Stimulated activated CD8-positive, alpha-beta memory T cell treated with anti-CD3 and anti-CD28 coated beads, Interleukin-7, amount 100 ng/mL, for 1 hour (primary cell): Measurements from ENCODE around the gene RNASE4.

Experiments used
- DNase-seq, 2 donors: peaks; one replicate each; pipeline ENCODE4 v3.0.0-alpha.2; 2020; ENCODE audit warnings: low read depth in 2 of 2

Gene RNASE4

GRCh38 chr14:20743556-20743955 lies 59.2 kb downstream of the RNASE4 start:
- DNase-seq = no peak

- no peak for DNase-seq
Measured at GRCh38 chr14:20745571-20746358, 61.4 kb downstream of the RNASE4 start, which contains the start of gene EDDM3A. TSS of gene EDDM3A (plus strand) at chr14:20745887. CDS start at chr14:20747581, 1,694 bp downstream.

- DNase-seq = no peak
Measured at GRCh38 chr14:20746566-20746965, 62.2 kb downstream of the RNASE4 start.

- no peak for DNase-seq
Measured at GRCh38 chr14:20748439-20748838, 64.1 kb downstream of the RNASE4 start.

- no peak for DNase-seq
Measured at GRCh38 chr14:20750194-20750593, 65.8 kb downstream of the RNASE4 start.
